Lower leg skin (tissue), 3 donors: ENCODE data around the gene GHRHR.

ENCODE experiments used
- POLR2A ChIP-seq, 2 donors: fragments of 450-650 bp; IDR thresholded peaks; one replicate each; pipeline ENCODE4 v1.6.1; 2016 to 2017; ENCODE audit warnings: antibody characterized with exemption in 2 of 2, mild to moderate bottlenecking in 1 of 2, moderate library complexity in 1 of 2
- TF ChIP-seq, protein P1 (sequence below), 3 donors: fragments of 450-650 bp; IDR thresholded peaks; one replicate each; pipeline ENCODE4 v1.5.1; 2016; ENCODE audit warnings: antibody characterized with exemption in 3 of 3, mild to moderate bottlenecking in 3 of 3, moderate library complexity in 2 of 3

DNA sequence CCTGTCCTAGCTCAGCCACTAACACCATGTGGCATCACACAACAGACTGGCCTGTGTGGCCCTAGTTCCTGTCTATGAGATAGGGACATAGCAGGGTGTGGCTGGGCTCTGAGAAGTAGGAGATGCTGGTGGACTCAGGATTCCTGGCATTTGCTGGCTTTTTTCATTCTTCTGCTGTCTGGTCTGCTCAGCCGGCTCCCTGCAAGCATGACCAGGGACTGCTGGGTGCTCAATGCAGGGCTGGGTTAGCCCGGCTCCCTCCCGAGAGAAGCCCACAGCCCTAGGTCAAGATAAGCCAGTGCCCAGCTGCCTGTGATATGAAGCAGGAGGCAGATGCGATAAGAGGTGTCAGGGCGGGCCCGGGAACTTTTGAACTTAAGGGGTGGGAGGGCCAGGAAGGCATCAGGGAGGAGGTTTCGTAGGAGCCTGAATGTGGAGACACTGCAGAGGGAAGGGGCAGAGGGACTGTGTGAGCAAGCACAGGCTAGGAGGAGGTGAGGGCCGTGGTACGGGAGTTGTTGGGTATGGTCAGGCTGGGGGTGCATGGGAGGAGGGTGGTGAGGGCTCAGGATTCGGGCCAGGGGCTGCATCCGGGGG lies 48.6 kb upstream of the GHRHR start:
- TF ChIP-seq, protein P1, sequence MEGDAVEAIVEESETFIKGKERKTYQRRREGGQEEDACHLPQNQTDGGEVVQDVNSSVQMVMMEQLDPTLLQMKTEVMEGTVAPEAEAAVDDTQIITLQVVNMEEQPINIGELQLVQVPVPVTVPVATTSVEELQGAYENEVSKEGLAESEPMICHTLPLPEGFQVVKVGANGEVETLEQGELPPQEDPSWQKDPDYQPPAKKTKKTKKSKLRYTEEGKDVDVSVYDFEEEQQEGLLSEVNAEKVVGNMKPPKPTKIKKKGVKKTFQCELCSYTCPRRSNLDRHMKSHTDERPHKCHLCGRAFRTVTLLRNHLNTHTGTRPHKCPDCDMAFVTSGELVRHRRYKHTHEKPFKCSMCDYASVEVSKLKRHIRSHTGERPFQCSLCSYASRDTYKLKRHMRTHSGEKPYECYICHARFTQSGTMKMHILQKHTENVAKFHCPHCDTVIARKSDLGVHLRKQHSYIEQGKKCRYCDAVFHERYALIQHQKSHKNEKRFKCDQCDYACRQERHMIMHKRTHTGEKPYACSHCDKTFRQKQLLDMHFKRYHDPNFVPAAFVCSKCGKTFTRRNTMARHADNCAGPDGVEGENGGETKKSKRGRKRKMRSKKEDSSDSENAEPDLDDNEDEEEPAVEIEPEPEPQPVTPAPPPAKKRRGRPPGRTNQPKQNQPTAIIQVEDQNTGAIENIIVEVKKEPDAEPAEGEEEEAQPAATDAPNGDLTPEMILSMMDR (IDR thresholded peaks at IDR 0.05): no peak
- TF ChIP-seq POLR2A (IDR thresholded peaks at IDR 0.05): no peak
